ENCODE data around the gene TTLL8.

Gene TTLL8

DNA sequence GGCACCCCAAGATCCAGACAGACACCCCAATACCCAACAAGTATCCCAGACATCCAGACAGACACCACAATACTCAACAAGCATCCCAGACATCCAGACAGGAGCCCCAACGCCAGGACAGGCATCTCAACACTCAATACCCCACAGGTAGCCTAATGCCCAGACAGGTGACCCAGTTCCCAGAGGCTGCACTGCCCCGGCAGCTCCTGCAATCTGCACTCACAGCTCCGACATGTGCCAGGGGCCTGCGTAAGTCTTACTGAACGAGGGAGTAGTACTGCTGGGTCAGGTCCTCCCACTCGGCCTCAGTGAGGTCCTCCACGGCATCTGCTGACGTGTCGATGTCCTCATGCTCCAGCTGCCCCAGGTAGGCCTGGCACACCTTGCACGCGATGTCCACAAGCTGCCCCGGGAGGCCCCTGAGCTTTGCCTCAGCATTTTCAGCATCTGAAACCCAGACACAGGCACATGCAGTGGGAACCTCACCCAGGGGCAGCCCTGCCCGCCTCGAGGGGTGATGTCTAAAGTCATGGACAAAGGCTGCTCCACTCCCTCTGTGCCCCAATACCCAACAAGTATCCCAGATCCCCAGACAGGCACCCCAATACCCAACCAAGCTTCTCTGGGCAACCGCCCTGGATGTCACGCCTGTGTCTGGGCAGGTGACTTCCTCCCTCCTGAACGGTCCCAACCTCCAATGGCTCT lies 16.6 kb downstream of the TTLL8 start:
- no peaks in the 10 kb centered on the region for H3F3A ChIP-seq (ENCODE audit: low read depth)
- no peaks in the 10 kb centered on the region for H3K36me3 ChIP-seq (ENCODE audit: insufficient read depth, low read length)
- H3K27me3 ChIP-seq (ENCODE audit: insufficient read depth, low read length, poor library complexity, severe bottlenecking): no peaks in the 10 kb centered on the region
- H3K4me1 ChIP-seq (ENCODE audit: insufficient read depth, low read length, poor library complexity, severe bottlenecking): peaks cover 18% of the 10 kb centered on the region
- no peak overlapping the region for H3K4me2 ChIP-seq (ENCODE audit: low read depth, low read length, poor library complexity, severe bottlenecking)
- H3K4me3 ChIP-seq (ENCODE audit: low read length, poor library complexity, severe bottlenecking): no peak overlapping the region
- no peaks in the 10 kb centered on the region for H3K9me3 ChIP-seq (ENCODE audit: insufficient read depth, low read depth, low read length)
- H3K79me2 ChIP-seq (ENCODE audit: insufficient read depth, low read length): no peaks in the 10 kb centered on the region
- TF ChIP-seq, protein P1, sequence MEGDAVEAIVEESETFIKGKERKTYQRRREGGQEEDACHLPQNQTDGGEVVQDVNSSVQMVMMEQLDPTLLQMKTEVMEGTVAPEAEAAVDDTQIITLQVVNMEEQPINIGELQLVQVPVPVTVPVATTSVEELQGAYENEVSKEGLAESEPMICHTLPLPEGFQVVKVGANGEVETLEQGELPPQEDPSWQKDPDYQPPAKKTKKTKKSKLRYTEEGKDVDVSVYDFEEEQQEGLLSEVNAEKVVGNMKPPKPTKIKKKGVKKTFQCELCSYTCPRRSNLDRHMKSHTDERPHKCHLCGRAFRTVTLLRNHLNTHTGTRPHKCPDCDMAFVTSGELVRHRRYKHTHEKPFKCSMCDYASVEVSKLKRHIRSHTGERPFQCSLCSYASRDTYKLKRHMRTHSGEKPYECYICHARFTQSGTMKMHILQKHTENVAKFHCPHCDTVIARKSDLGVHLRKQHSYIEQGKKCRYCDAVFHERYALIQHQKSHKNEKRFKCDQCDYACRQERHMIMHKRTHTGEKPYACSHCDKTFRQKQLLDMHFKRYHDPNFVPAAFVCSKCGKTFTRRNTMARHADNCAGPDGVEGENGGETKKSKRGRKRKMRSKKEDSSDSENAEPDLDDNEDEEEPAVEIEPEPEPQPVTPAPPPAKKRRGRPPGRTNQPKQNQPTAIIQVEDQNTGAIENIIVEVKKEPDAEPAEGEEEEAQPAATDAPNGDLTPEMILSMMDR (conservative IDR thresholded peaks at IDR 0.05; ENCODE audit: low read length): no peak
- TF ChIP-seq EZH2phosphoT487 (IDR thresholded peaks at IDR 0.05; ENCODE audit: borderline replicate concordance): no peak
- H3K9me2 ChIP-seq (replicated peaks; ENCODE audit: low read depth, low read length): no peaks in the 10 kb centered on the region
- H4K20me1 ChIP-seq (ENCODE audit: insufficient read depth, low read length, poor library complexity, severe bottlenecking): no peaks in the 10 kb centered on the region
- no peak overlapping the region for H2AFZ ChIP-seq (ENCODE audit: low read length)
- no peak overlapping the region for H3K9ac ChIP-seq (ENCODE audit: low read depth, low read length, poor library complexity, severe bottlenecking)

GRCh38 chr22:50040717-50041116 lies 17.4 kb downstream of the TTLL8 start:
- Histone ChIP-seq H3K9me3 (ENCODE audit: insufficient read depth, low read depth, low read length) (no peaks in the 10 kb centered on the region), H3K9me2 (replicated peaks; ENCODE audit: low read depth, low read length) (no peaks in the 10 kb centered on the region), H3K4me2 (ENCODE audit: low read depth, low read length, poor library complexity, severe bottlenecking) (no peak overlapping the region), H3K27me3 (ENCODE audit: insufficient read depth, low read length, poor library complexity, severe bottlenecking) (no peaks in the 10 kb centered on the region), H3K79me2 (ENCODE audit: insufficient read depth, low read length) (no peaks in the 10 kb centered on the region), H3K4me3 (ENCODE audit: low read length, poor library complexity, severe bottlenecking) (no peak overlapping the region), H3K36me3 (ENCODE audit: insufficient read depth, low read length) (no peaks in the 10 kb centered on the region), H2AFZ (ENCODE audit: low read length) (no peak overlapping the region), H3K9ac (ENCODE audit: low read depth, low read length, poor library complexity, severe bottlenecking) (no peak overlapping the region), H3F3A (ENCODE audit: low read depth) (no peaks in the 10 kb centered on the region), H4K20me1 (ENCODE audit: insufficient read depth, low read length, poor library complexity, severe bottlenecking) (no peaks in the 10 kb centered on the region), H3K4me1 (ENCODE audit: insufficient read depth, low read length, poor library complexity, severe bottlenecking) (peaks cover 18% of the 10 kb centered on the region)
- TF ChIP-seq, protein P1 (conservative IDR thresholded peaks at IDR 0.05; ENCODE audit: low read length): no peak
- no peak for TF ChIP-seq EZH2phosphoT487 (IDR thresholded peaks at IDR 0.05; ENCODE audit: borderline replicate concordance)

DNA sequence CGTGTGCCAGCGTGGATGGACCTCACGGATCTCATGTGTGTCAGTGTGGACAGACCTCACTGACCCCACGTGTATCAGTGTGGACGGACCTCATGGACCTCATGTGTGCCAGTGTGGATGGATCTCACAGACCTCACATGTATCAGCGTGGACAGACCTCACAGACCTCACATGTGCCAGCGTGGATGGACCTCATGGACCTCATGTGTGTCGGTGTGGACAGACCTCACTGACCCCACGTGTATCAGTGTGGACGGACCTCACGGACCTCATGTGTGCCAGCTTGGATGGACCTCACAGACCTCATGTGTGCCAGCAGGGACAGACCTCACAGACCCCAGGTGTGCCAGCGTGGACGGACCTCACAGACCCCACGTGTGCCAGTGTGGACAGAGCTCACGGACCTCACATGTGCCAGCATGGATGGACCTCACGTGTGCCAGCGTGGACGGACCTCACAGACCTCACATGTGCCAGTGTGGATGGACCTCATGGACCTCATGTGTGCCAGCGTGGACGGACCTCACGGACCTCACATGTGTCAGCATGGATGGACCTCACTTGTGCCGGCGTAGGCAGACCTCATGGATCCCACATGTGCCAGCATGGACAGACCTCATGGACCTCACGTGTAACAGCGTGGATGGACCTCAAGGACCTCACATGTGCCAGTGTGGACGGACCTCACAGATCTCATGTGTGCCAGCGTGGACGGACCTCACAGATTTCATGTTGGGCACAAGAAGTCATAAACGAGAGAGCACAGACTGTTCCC lies 18.2 kb downstream of the TTLL8 start:
- Histone ChIP-seq H2AFZ (ENCODE audit: low read length) (no peak overlapping the region), H3K4me3 (ENCODE audit: low read length, poor library complexity, severe bottlenecking) (no peak overlapping the region), H3K27me3 (ENCODE audit: insufficient read depth, low read length, poor library complexity, severe bottlenecking) (no peaks in the 10 kb centered on the region), H3K79me2 (ENCODE audit: insufficient read depth, low read length) (no peaks in the 10 kb centered on the region), H3K36me3 (ENCODE audit: insufficient read depth, low read length) (no peaks in the 10 kb centered on the region), H3K4me2 (ENCODE audit: low read depth, low read length, poor library complexity, severe bottlenecking) (no peak overlapping the region), H3F3A (ENCODE audit: low read depth) (no peaks in the 10 kb centered on the region), H3K9me2 (replicated peaks; ENCODE audit: low read depth, low read length) (no peaks in the 10 kb centered on the region), H4K20me1 (ENCODE audit: insufficient read depth, low read length, poor library complexity, severe bottlenecking) (no peaks in the 10 kb centered on the region), H3K4me1 (ENCODE audit: insufficient read depth, low read length, poor library complexity, severe bottlenecking) (peaks cover 14% of the 10 kb centered on the region), H3K9ac (ENCODE audit: low read depth, low read length, poor library complexity, severe bottlenecking) (no peak overlapping the region), H3K9me3 (ENCODE audit: insufficient read depth, low read depth, low read length) (no peaks in the 10 kb centered on the region)
- TF ChIP-seq, protein P1 (conservative IDR thresholded peaks at IDR 0.05; ENCODE audit: low read length): no peak
- TF ChIP-seq EZH2phosphoT487 (IDR thresholded peaks at IDR 0.05; ENCODE audit: borderline replicate concordance): no peak

All from Loucy (cell line).